ENCODE results near the gene RHOF.
"Not testable (repeated sequence)": the region's sequence is repeated elsewhere in the genome, so short reads cannot be mapped to it uniquely, and the experiment has no call there.

RHOF gene

GRCh38 chr12:121773011-121773777 lies 20.3 kb downstream of the RHOF start:
- peak; percentile 85 for DNase-seq

GRCh38 chr12:121770813-121771625 lies 22.5 kb downstream of the RHOF start:
- no peak for DNase-seq

- no peak for DNase-seq
Observed at GRCh38 chr12:121770388-121770787, 23.1 kb downstream of the RHOF start.

- DNase-seq = no peak
Observed at GRCh38 chr12:121769831-121770301, 23.6 kb downstream of the RHOF start.

- DNase-seq = no peak
Observed at GRCh38 chr12:121769297-121769830, 24.1 kb downstream of the RHOF start.

GRCh38 chr12:121767525-121768016 lies 25.9 kb downstream of the RHOF start:
- DNase-seq = no peak

- no peak for DNase-seq
Observed at GRCh38 chr12:121766290-121767039, 27.0 kb downstream of the RHOF start.

GRCh38 chr12:121765573-121765972 lies 27.9 kb downstream of the RHOF start:
- no peak for DNase-seq

GRCh38 chr12:121764808-121765207 lies 28.7 kb downstream of the RHOF start:
- DNase-seq = no peak

- DNase-seq = no peak
Observed at GRCh38 chr12:121762269-121762668, 31.2 kb downstream of the RHOF start.

- not testable (repeated sequence) for DNase-seq
Observed at GRCh38 chr12:121758536-121758935, 35.0 kb downstream of the RHOF start.

- DNase-seq = no peak
Observed at GRCh38 chr12:121755591-121755990, 37.9 kb downstream of the RHOF start.

GRCh38 chr12:121754836-121755235 lies 38.7 kb downstream of the RHOF start:
- DNase-seq = no peak

- no peak for DNase-seq
Observed at GRCh38 chr12:121753844-121754264, 39.6 kb downstream of the RHOF start.

GRCh38 chr12:121751749-121752351 lies 41.6 kb downstream of the RHOF start:
- no peak for DNase-seq

- no peak for DNase-seq
Observed at GRCh38 chr12:121751034-121751433, 42.5 kb downstream of the RHOF start.

- DNase-seq = no peak
Observed at GRCh38 chr12:121750507-121750955, 43.0 kb downstream of the RHOF start.

- DNase-seq = no peak
Observed at GRCh38 chr12:121749267-121749666, 44.2 kb downstream of the RHOF start.

- no peak for DNase-seq
Observed at GRCh38 chr12:121748571-121749265, 44.8 kb downstream of the RHOF start.

- no peak for DNase-seq
Observed at GRCh38 chr12:121748218-121748570, 45.3 kb downstream of the RHOF start.

- not testable (repeated sequence) for DNase-seq
Observed at GRCh38 chr12:121745545-121745944, 47.9 kb downstream of the RHOF start.

GRCh38 chr12:121741743-121742142 lies 51.7 kb downstream of the RHOF start:
- DNase-seq = no peak

Data from stimulated activated CD8-positive, alpha-beta memory T cell treated with anti-CD3 and anti-CD28 coated beads, Interleukin-4, amount 100 ng/mL, for 48 hours (primary cell).